Activated naive CD4-positive, alpha-beta T cell treated with anti-CD3 and anti-CD28 coated beads, Interleukin-2, amount 50 U/mL, for 16 hours (primary cell): Measurements from ENCODE around the gene LRRC3B.

Source experiments
- DNase-seq: peaks from one replicate; pipeline ENCODE4 v3.0.0-alpha.2; 2020

LRRC3B gene

DNA sequence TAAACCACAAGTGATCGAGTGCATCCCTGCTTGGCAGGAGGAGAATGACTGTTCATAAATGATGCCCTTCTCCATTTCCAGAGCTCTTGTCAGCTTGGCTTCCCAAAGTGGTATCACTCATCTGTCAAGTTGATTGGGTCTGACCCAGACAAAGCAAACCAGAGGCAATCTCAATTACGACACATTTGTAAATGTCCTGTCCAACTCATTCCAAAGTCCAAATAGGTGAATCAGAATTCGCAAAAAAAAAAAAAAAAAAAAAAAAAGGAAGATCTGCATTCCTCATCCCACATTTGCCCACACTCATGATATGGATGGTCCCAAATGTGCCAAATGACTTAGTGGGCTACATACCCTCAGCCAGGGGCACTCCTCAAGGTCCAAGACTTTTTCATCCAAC, 91.9 kb downstream of the LRRC3B start:
- no peak for DNase-seq

- no peak for DNase-seq
Observed at GRCh38 chr3:26715431-26715830, 92.9 kb downstream of the LRRC3B start.

DNA sequence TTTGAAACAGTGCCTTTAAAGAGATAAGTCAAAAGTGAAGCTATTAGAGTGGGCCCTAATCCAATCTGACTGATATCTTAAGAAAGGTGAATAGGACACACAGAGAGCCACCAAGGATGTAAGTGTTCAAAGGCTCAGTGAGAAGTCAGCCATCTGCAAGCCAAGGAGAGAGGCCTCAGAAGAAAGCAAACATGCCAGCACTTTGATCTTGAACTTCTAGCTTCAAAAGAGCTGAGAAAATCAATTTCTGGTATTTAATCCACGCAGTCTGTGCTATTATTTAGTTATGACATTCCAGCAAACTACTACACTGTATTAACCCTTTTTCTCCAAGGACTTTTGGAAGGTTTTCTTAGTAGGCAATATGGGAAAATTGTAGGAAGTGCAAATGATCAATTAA, 95.7 kb downstream of the LRRC3B start:
- DNase-seq, result no peak

DNA sequence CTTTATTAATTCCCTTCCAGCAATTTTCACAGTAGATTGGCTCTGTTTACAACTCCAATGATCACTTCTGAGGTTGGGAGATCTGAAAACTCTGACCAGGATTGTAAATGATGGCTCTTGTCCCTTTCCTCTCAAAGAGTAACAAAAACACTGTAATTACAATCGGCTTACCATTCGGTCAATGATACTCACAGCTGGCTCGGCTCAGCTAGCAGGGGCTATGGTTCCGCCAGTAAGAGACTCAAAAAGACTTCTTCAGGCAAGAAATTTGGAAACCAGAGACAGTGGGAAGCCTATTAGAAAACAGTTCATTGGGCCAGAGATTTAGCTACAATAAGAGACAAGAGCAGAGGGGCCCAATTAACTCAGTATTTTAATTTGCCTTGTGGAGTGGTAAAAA, 96.6 kb downstream of the LRRC3B start:
- DNase-seq, result no peak

GRCh38 chr3:26721047-26721446, 98.5 kb downstream of the LRRC3B start:
- no peak for DNase-seq

- no peak for DNase-seq
Observed at GRCh38 chr3:26731843-26732242, 109.3 kb downstream of the LRRC3B start.

- DNase-seq, result no peak
Observed at GRCh38 chr3:26750263-26750662, 127.7 kb downstream of the LRRC3B start.

DNA sequence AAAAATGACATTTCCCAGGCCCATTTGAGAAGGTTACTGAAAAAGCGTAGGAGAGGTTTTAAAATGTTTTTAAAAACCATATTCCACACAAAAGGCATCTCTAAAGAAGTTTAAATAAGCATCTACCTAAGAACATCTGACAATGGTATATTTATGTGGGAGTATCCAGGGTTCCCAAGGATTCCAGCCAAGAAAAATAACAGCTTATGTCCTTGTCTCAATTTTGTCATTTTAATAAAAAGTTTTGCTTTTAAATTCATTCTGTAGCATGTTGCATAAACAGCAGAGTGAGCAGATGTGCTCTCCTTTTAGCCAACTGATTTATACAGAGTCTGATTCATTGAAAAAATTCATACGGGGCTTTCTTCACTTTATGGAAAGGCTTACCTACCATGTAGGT, 129.9 kb downstream of the LRRC3B start:
- no peak for DNase-seq

GRCh38 chr3:26753095-26753494, 130.5 kb downstream of the LRRC3B start:
- DNase-seq, result no peak

GRCh38 chr3:26757978-26758377, 135.4 kb downstream of the LRRC3B start:
- no peak for DNase-seq
